ENCODE results near the gene TMEM219.

TMEM219 gene

DNA sequence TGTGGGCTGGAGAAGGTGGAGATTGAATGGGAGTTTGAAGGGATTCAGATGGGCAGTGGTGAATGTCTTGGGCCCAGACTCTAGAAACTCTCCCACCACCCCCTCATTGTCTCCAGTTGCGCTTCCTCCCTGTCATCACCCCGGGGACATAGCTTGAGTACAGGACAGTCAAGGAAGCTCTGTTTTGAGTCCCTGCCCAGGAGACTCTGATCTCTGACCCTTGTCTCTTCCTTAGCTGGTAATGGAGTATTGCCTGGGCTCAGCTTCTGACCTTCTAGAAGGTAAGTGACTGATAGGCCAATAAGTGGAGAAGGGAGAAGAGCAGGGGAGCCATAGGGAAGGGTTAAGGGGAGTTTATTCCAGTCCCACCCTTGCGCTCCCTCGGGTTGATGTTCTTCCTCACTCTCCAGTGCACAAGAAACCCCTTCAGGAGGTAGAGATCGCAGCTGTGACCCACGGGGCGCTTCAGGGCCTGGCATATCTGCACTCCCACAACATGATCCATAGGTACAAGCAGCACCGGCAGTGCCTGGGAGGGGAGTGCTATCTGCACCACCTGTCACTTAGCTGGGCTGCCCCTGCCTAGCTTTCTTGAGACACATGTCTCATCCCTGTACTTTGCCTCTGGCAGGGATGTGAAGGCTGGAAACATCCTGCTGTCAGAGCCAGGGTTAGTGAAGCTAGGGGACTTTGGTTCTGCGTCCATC lies 16.8 kb downstream of the TMEM219 start:
- DNase-seq: no peak

DNA sequence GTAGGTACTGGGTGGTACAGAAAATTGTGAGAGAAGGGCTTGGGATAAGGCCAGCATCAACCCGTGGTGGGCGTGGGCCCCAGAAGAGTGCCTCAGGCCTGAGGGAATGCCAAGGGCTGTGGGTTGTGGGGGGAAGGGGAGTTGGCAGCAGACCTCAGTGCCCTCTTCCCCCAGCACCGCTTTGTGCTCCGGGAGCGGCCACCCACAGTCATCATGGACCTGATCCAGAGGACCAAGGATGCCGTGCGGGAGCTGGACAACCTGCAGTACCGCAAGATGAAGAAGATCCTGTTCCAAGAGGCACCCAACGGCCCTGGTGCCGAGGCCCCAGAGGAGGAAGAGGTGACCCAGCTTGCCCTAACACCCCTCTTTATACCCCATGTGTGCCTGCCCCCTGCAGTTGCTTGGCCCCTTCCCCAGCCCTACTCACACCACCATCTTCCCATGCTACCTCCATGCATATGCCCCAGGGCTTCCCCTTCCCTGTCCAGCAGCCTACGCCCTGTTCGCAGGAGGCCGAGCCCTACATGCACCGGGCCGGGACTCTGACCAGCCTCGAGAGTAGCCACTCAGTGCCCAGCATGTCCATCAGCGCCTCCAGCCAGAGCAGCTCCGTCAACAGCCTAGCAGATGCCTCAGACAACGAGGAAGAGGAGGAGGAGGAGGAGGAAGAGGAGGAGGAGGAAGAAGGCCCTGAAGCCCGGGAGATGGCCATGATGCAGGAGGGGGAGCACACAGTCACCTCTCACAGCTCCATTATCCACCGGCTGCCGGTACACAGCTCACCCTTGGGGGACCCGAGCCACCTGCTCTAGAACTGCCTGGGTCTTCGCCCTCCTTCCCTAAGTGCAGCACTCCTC lies 20.9 kb downstream of the TMEM219 start:
- no peak for DNase-seq

DNA sequence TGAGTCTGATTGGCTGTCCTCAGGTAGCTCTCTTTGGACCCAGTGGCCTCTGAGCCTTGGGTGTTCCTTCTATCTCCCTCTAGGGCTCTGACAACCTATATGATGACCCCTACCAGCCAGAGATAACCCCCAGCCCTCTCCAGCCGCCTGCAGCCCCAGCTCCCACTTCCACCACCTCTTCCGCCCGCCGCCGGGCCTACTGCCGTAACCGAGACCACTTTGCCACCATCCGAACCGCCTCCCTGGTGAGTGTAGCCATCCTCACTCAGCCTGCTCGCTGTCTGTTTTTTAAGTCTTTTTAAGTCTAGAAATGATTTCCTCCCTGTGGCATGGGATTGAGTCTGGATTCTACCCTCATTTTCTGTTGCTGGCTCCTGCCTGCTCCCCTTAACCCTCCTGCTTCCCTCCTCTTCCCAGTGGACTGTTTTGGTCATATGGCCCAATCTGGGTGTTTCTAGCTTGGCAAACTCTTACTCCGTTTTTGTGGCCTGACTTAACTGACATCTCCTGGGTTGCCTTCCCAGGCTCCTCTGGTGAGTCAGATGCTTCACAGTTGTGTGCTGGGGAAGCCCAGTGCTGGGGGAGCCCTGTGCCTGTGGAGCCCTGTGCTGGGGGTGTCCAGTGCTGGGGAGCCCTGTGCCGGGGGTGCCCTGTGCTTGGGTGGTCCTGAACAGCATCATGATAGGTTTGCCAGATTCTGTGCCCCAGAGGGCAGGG lies 21.7 kb downstream of the TMEM219 start:
- no peak for DNase-seq

DNA sequence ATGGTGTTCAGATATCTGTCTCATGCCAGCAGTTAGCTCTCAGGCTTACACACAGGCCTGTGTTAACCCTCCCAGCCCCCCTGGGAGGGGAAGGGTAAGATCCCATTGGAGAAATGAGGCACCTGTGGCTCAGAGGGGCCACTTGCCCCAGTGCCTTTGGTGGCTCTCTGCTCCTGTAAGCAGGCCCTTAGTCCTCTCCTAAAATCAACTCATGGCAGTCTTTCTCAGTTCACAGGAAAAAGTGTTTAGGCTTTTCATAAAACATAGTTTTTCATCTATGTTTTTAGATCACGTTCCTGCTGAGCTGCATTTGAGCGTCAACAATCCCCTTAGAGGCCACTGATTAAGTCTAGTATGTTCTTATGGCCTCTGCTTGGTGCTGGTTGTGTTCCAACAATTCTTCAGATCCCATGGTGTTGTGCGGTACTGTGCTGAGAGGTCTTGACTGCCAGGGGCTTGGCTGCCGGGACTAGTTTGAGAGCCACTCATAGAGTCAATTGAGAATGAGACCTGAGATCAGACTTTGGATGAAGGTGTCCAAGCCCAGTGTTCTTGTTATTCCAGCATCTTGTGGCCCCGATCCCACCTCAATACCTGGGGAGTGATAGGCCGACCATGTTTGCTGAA lies 22.4 kb downstream of the TMEM219 start:
- DNase-seq: no peak

DNA sequence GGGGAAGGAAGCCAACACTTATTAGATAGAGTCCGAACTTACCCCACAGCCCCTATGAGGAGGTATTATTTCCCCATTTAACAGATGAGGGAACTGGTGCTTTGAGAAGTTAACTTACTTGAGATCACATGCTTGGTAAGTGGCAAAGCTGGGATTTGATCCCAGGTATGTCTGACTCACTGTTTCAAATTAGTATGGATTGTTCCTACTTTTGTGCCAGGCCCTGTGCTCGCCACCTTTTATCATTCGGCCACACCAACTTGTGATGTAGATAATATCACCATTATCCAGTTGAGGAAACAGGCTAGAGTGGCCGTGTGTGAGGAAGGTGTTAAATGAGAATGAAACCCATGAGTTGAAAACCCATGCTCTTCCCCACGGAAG lies 22.9 kb downstream of the TMEM219 start:
- no peak for DNase-seq

DNA sequence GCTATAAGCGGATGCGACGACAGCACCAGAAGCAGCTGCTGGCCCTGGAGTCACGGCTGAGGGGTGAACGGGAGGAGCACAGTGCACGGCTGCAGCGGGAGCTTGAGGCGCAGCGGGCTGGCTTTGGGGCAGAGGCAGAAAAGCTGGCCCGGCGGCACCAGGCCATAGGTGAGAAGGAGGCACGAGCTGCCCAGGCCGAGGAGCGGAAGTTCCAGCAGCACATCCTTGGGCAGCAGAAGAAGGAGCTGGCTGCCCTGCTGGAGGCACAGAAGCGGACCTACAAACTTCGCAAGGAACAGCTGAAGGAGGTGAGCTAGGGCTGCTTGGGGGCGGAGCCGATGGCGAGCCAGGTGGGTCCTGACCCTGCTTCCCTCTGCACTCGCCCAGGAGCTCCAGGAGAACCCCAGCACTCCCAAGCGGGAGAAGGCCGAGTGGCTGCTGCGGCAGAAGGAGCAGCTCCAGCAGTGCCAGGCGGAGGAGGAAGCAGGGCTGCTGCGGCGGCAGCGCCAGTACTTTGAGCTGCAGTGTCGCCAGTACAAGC lies 23.5 kb downstream of the TMEM219 start:
- no peak for DNase-seq

DNA sequence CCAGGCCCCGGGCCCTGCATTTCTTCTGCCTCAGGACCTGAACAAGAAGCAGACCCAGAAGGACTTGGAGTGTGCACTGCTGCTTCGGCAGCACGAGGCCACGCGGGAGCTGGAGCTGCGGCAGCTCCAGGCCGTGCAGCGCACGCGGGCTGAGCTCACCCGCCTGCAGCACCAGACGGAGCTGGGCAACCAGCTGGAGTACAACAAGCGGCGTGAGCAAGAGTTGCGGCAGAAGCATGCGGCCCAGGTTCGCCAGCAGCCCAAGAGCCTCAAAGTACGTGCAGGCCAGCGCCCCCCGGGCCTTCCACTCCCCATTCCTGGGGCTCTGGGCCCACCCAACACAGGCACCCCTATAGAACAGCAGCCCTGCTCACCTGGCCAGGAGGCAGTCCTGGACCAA lies 24.4 kb downstream of the TMEM219 start:
- no peak for DNase-seq

DNA sequence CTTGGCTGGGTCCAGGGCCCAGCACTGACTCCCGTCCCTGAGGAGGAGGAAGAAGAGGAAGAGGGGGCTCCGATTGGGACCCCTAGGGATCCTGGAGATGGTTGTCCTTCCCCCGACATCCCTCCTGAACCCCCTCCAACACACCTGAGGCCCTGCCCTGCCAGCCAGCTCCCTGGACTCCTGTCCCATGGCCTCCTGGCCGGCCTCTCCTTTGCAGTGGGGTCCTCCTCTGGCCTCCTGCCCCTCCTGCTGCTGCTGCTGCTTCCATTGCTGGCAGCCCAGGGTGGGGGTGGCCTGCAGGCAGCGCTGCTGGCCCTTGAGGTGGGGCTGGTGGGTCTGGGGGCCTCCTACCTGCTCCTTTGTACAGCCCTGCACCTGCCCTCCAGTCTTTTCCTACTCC lies 25.1 kb downstream of the TMEM219 start:
- DNase-seq: no peak

DNA sequence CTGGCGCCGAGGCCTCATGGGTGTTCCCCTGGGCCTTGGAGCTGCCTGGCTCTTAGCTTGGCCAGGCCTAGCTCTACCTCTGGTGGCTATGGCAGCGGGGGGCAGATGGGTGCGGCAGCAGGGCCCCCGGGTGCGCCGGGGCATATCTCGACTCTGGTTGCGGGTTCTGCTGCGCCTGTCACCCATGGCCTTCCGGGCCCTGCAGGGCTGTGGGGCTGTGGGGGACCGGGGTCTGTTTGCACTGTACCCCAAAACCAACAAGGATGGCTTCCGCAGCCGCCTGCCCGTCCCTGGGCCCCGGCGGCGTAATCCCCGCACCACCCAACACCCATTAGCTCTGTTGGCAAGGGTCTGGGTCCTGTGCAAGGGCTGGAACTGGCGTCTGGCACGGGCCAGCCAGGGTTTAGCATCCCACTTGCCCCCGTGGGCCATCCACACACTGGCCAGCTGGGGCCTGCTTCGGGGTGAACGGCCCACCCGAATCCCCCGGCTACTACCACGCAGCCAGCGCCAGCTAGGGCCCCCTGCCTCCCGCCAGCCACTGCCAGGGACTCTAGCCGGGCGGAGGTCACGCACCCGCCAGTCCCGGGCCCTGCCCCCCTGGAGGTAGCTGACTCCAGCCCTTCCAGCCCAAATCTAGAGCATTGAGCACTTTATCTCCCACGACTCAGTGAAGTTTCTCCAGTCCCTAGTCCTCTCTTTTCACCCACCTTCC lies 25.6 kb downstream of the TMEM219 start:
- no peak for DNase-seq

DNA sequence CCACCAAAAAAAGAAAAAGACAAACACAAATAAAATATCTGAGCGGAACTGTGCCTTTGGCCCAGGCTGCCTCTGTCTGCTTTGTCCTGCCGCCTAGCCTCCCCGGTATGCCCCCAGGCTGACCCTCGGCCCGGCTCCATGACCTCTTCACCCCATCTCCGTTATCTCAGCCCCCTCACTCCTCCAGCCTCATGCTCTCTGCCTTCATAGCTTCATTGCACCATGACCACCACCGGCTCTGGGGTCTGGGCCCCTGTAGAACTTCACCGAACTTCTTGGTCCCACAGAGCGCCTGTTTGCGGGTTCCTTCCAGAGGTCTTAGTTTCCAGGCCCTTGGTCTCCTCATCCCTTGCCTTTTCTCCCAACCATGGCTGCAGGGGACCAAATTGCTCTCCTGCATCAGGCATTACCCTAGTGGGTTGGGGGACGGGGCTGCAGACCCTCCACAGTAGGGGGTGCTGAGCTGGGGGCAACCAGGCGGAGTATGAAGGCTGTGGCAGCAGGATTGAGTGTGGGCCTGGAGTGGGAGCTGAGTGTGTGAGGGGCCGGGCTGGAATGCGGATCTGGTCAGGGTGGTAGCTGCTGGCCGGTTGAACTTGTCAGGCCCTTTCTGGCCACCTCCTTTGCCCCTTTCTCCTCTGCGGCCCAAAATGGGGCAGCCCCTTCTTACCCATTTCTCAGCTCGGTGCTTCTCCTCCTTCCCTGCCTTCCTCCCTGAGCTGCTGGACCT lies 26.6 kb downstream of the TMEM219 start:
- DNase-seq: no peak

DNA sequence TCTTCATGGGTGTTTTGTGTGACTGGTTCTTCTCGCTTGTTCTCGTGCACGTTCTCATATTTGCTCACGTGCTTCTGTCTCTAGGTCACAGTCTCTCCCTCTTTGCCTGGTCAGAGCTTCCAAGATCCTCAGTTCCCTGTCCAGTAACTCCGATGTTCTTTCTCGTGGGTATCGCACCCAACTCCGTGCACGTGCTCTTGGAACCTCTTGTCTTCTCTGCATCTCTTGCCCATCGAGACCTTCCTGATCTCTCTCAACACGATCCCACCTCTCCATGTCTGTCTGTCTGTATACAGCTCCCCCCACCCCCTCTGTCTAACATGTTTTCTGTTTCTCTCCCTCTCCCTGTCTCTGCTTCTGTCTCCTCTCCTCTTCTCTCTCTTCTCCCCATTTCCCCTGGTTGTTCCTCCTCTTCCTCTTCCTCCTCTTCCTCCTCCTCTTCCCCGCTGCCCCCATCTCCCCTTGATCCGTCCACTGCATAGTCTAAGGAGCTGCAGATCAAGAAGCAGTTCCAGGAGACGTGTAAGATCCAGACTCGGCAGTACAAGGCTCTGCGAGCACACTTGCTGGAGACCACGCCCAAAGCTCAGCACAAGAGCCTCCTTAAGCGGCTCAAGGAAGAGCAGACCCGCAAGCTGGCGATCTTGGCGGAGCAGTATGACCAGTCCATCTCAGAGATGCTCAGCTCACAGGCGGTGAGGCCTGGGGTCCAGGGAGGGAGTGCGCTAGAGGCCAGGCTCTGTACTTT lies 27.4 kb downstream of the TMEM219 start:
- no peak for DNase-seq

DNA sequence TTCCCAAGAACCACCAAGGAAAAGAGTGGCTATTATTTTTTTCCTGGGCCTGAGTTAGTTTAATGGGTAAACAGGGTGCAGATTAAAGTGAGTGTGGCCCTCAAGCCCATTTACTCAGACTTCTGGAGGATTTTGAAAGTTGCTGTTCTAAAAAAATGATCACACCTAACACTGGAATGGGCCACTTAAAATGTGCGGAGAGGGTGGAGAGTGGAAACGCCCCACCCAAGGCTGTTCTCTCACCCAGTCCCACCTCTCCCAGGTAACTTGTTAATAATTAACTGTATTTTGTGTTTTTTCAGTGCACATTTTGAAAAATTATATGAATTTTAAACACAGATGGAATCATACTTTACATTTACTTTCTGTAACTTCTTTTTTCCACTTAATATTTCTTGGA lies 28.2 kb downstream of the TMEM219 start:
- no peak for DNase-seq

DNA sequence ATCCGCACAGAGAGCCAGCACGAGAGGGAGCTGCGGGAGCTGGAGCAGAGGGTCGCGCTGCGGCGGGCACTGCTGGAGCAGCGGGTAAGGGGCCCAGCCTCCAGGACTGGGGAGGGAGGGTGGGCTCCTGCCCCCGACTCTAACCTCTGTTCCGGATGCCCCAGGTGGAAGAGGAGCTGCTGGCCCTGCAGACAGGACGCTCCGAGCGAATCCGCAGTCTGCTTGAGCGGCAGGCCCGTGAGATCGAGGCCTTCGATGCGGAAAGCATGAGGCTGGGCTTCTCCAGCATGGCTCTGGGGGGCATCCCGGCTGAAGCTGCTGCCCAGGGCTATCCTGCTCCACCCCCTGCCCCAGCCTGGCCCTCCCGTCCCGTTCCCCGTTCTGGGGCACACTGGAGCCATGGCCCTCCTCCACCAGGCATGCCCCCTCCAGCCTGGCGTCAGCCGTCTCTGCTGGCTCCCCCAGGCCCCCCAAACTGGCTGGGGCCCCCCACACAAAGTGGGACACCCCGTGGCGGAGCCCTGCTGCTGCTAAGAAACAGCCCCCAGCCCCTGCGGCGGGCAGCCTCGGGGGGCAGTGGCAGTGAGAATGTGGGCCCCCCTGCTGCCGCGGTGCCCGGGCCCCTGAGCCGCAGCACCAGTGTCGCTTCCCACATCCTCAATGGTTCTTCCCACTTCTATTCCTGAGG lies 29.1 kb downstream of the TMEM219 start:
- DNase-seq: no peak

DNA sequence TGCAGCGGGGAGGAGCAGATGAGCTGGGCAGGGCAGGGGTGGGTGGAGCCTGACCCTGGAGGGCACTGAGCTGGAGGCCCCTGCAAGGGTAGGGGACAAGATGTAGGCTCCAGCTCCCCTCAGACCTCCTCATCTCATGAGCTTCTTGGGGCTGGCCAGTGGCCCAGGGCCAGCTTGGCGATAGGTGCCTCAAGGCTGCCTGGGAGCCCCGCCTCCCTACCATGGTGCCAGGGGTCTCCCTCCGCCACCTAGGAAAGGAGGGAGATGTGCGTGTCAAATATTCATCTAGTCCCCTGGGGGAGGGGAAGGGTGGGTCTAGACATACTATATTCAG lies 29.7 kb downstream of the TMEM219 start:
- DNase-seq: no peak

DNA sequence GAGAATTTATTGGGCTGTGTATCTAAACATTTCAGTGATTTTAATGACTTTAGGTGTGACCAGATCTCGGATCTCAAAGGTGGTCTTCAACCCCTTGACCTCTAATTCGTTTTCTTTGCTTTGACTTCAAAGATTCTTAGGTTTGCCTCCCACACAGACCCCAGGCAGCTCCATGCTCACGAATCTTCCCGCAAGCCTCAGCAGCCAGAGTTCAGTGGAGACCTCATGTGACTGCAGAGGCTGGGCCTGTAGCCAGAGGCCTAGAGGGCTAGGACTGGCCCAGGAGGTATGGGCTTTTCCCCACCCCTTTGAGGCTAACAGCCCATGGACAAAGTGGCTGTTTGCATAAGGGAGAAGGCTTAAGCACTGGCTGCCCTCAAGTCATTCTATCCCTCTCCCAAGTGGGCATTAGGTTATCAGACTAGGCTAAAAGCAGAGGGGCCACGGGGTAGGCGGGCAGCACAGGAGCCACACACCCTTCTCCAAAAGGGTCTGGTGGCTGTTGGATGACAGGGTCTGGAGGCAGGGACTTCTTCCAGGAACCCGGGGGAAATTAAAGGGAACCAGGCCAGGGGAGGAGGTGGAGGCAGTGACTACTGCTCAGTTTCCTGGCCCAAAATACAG lies 30.6 kb downstream of the TMEM219 start:
- no peak for DNase-seq

DNA sequence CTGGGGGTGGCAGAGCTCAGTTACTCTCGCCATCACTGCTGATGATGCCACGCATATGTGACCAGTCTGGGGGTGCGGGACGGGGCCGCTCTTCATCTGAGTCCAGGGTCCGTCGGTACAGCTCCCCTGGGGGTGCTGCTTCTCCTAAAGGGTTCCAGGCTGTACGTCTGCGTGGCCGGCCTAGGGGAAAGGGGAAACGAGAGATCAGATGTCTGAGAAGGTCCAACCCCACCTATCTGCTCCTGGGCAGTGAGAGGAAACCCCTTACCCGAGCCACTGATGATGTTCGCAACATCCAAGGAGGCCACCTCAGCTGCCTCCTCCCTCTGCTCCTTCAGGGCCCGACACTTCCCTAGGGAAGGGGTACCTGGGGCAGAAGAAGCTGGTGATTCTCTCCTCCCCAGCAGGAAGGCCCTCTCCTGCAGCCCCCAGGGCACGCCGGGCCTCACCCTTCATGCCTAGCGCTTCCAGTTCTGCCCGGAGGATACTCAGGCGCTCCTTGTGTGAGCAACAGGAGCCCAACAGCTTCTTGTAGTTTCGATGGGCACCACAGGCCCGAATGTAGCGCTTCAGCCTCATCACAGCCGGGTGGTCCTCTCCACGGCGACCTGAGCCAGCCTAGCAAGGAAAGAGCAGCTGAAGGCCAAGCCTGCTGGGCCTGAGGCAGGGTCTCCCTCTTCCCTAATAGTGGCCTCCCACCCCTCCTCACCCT lies 31.5 kb downstream of the TMEM219 start:
- no peak for DNase-seq

DNA sequence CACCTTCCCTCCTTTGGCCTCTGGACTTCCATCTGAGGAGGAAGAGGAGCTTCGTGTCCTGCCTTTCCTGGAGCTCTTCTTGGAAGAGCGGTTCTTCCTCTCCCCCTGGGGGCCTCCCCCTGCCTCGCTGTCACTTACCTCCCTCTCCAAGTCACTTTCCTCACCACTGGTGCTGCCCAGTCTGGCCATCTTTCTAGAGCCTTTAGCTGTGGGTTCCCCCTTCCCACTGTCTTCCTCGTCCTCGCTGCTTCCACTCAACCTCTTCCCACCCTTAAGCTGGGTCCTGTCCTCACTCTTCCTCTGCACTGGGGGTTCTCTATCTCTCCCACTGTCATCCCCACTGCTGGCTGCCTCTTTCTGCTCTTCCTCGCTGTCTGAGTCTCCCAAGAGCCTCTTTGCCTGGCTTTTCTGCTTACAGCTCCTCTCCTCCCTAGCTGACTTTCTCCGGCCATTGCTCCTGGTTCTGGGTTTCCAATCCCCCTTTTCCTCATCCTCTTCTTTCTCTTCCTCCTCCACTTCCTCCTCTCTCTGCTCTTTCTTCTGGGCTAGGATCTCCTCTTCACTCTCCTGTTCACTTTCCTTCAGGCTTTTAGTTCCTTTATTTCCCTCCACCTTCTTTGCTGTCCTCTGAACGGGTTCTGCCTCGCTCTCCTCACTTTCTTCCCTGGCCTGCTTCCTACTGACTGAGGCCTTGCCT lies 32.2 kb downstream of the TMEM219 start:
- no peak for DNase-seq
